SJSA1 (cell line): ENCODE data around the gene SPATA19. TPM values are rescaled to one million over a fixed set of nuclear protein-coding genes. Genes with fewer than 3 reads are reported as not detected.

ENCODE experiments used
- DNase-seq, 2 experiments: peaks; one replicate each; pipeline ENCODE4 v3.0.0-alpha.2; 2015 to 2020; ENCODE audit warnings: low spot score in 2 of 2, low read depth in 1 of 2
- H3K27ac ChIP-seq: fragments of 250-450 bp; sonication (Bioruptor Pico); 2 replicates; pipeline ENCODE4 v1.5.1; 2020; ENCODE audit warnings: mild to moderate bottlenecking, moderate library complexity
- H3K27me3 ChIP-seq: fragments of 250-450 bp; sonication (Bioruptor Pico); replicated peaks from 2 replicates; pipeline ENCODE4 v1.5.1; 2020; ENCODE audit warnings: mild to moderate bottlenecking, moderate library complexity
- H3K36me3 ChIP-seq: fragments of 250-450 bp; sonication (Bioruptor Pico); 2 replicates; pipeline ENCODE4 v1.5.1; 2020; ENCODE audit warnings: mild to moderate bottlenecking
- H3K4me1 ChIP-seq: fragments of 250-450 bp; sonication (Bioruptor Pico); replicated peaks from 2 replicates; pipeline ENCODE4 v1.6.1; 2021; ENCODE audit warnings: mild to moderate bottlenecking
- H3K4me3 ChIP-seq: fragments of 250-450 bp; sonication (Bioruptor Pico); 2 replicates; pipeline ENCODE4 v1.5.1; 2020; ENCODE audit warnings: mild to moderate bottlenecking
- H3K9me3 ChIP-seq: fragments of 250-450 bp; sonication (Bioruptor Pico); replicated peaks from 2 replicates; pipeline ENCODE4 v1.5.1; 2020; ENCODE audit warnings: mild to moderate bottlenecking
- total RNA-seq: library from RNA; depleted of rRNA; stranded (reverse); fragments of >200 nt; shearing (Covaris generic); gene quantifications from 2 replicates; pipeline ENCODE4 v1.2.3, GENCODE V29; 2014

SPATA19 gene
- total RNA-seq, 1 experiment from 2014 or later, result not detected

DNA sequence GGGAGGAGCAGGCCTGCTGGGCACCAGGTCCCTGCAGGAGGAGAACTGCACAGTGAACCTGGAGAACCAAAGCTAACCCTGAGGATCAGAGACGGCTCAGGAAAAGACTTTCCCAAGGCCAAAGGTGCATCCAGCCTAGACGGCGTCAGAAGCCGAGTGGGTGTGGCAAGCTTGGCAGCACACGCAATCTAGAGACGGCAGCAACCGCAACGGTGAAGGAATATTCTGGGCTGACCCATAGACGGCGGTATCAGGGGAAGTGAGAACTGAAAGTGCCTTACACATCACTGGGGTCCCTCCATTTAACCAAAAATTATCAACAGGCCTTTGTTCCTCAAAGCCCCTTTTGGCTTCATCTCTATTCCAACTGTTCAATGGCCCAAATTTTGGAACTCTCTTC lies 26.2 kb downstream of the SPATA19 start:
- Histone ChIP-seq H3K4me1 (no peaks in the 10 kb centered on the region), H3K27ac (no peak overlapping the region), H3K27me3 (no peaks in the 10 kb centered on the region), H3K36me3 (no peaks in the 10 kb centered on the region), H3K4me3 (no peak overlapping the region), H3K9me3 (no peaks in the 10 kb centered on the region)
- no peak for DNase-seq

DNA sequence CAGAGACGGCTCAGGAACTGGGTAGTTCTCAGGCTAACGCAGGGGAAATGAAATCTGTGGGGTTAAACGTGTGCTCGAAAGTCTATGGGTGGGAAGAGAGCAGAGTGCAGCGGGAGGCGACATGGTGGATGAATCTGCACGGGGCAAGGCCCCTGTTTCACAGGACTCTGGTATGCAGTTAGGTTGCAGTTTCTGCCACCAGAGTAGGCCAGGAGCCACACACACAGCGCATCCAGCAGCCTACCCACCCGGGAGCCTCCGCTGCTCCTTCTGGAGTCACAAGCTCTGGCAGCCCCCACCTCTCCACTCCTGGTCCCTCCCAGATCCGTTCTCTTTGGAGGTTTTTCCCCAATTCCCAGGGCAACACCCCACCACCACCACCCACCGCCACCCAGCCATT lies 27.0 kb downstream of the SPATA19 start:
- Histone ChIP-seq H3K4me1 (no peaks in the 10 kb centered on the region), H3K36me3 (no peaks in the 10 kb centered on the region), H3K27me3 (no peaks in the 10 kb centered on the region), H3K9me3 (no peaks in the 10 kb centered on the region), H3K27ac (no peak overlapping the region), H3K4me3 (no peak overlapping the region)
- DNase-seq, result no peak

DNA sequence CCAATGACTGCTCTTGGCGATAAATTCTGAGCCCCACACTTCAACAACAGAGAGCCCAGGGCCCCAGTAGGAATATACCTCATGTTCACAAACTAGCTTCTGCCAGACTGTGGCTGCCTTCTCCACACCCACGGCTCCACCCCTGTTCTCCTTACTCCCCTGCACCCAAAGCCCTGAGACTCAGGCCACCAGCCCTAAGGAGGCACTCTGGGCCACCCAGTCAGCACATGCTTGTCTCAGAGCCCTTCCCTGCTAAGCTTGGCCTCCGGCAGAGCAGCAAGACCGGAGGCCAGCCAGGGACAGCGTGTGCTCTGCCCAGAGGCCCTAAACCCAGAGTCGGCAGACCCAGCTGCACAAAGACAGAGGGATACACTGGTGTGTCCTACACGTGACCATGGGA lies 27.9 kb downstream of the SPATA19 start:
- no peaks in the 10 kb centered on the region for H3K9me3 ChIP-seq
- DNase-seq, result no peak
- H3K36me3 ChIP-seq, result no peaks in the 10 kb centered on the region
- H3K27ac ChIP-seq, result no peak overlapping the region
- H3K27me3 ChIP-seq, result no peaks in the 10 kb centered on the region
- H3K4me1 ChIP-seq, result no peaks in the 10 kb centered on the region
- H3K4me3 ChIP-seq, result no peak overlapping the region

DNA sequence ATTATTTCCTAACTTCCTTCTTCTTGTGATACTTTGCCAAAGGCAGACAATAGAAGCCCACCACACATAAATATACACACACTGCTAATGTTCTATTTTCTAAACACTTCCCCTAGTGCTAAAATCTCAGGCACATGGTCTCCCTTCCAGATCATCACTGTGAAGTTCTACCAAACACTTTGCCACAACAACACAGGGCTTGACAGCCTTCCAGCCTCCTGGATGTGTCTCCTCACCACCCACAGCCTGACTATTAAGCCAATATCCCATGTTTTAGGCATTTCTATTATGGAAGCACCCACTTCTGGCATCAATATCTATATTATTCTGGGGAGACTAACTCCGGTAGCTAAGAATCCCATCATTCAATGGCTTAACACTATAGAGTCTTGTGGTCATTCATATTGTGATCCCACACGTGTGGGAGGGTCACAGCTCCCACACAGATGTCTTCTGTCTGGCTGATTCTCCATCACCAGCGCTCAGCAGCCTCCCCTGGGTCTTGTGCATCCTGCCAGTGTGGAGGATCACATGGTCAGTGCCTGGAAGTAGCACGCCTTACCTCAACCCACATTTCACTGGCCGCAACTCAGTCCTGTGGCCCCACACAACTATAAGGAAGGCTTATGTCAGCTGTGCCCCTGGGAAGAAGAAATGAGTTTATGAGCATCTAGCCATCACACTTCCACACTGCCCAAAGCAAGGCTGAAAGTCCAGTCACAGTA lies 29.0 kb downstream of the SPATA19 start:
- no peaks in the 10 kb centered on the region for H3K9me3 ChIP-seq
- H3K36me3 ChIP-seq, result no peaks in the 10 kb centered on the region
- no peak for DNase-seq
- H3K27me3 ChIP-seq, result no peaks in the 10 kb centered on the region
- no peaks in the 10 kb centered on the region for H3K4me1 ChIP-seq
- H3K4me3 ChIP-seq, result no peak overlapping the region
- H3K27ac ChIP-seq, result no peak overlapping the region

DNA sequence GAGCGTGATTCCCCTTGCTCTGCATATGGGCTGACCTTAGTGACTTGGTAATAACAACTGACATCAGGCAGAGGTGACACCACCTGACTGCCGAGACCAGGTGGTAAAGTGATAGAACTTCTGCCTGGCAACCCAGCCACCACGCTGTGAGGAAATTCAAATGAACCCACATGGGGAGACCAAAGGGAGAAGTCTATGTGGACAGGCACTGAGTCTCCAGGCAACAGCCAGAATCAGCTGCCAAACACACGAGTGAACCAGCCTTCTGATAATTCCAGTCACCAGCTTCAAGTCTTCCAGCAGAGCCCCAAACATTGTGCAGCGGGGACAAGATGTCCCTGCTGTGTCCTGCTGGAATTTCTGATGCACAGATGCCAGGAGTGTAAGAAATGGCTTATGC lies 29.7 kb downstream of the SPATA19 start:
- H3K4me1 ChIP-seq, result no peaks in the 10 kb centered on the region
- no peaks in the 10 kb centered on the region for H3K36me3 ChIP-seq
- no peak overlapping the region for H3K4me3 ChIP-seq
- H3K9me3 ChIP-seq, result no peaks in the 10 kb centered on the region
- H3K27me3 ChIP-seq, result no peaks in the 10 kb centered on the region
- no peak overlapping the region for H3K27ac ChIP-seq
- no peak for DNase-seq

DNA sequence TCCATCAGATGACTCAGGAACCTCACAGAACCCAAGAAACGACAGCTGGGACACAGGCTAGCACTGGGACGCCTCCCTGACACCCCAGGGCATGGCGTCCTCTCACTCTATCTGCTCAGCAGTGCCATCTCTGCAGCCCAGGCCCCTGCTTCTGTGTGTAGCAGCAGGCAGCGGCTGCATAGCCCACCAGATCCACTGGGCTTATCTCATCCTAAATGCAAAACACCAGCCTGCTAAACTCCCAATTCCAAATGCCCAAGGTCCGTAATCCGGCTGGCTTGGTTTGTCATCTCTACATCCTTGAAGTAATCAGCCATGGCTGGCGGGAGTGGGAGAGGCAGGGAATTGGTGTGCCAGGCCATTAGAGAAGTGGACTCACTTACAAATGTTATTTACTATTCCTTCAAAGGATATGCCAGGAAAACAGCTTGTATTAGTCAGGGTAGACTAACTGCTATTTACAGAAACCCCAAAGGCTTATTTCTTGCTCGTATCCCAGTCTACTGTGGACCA lies 30.7 kb downstream of the SPATA19 start:
- H3K9me3 ChIP-seq, result no peaks in the 10 kb centered on the region
- no peak overlapping the region for H3K27ac ChIP-seq
- H3K36me3 ChIP-seq, result no peaks in the 10 kb centered on the region
- H3K4me1 ChIP-seq, result no peaks in the 10 kb centered on the region
- DNase-seq, result no peak
- no peaks in the 10 kb centered on the region for H3K27me3 ChIP-seq
- H3K4me3 ChIP-seq, result no peak overlapping the region

DNA sequence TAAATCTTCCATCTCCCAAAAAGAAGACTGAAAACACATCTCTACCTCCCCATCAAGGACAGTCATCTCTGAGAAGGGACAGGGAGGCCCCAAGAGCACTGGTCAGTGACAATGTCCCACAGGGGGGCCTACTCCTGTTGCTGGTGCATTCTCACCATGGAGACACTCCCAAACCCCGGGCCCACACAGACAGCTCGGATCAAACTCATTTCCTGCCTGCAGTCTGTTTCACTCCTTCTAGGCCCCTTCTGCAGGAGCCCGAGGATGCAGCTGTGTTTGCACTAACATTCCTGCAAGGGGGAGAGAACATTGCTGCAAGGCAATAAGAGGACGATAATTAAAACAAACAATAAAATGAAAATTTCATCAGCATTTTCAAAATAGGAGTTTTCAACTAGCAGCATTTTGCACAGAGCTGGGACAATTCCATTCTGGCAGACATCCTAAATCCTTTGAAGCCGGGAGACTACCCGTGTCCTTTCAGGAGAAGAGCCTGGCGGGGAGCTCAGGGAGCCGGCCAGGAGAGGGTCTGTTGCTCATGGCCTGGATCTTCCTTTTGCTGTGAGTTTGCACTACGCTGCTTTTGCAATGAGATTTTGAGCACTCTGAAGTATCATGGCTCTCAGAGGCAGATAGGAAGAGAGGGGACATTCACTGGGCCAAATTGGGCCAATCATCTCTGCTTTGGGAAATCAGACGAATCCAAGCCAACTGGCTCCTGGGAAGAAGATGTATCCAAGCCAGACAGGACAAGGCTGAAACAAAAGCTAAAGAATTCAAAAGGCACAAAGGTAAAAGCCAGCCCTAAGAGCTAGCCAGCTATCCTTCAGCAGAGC lies 33.2 kb downstream of the SPATA19 start:
- Histone ChIP-seq H3K4me3 (no peak overlapping the region), H3K36me3 (no peaks in the 10 kb centered on the region), H3K27me3 (no peaks in the 10 kb centered on the region), H3K27ac (no peak overlapping the region), H3K9me3 (no peaks in the 10 kb centered on the region), H3K4me1 (no peaks in the 10 kb centered on the region)
- no peak for DNase-seq

DNA sequence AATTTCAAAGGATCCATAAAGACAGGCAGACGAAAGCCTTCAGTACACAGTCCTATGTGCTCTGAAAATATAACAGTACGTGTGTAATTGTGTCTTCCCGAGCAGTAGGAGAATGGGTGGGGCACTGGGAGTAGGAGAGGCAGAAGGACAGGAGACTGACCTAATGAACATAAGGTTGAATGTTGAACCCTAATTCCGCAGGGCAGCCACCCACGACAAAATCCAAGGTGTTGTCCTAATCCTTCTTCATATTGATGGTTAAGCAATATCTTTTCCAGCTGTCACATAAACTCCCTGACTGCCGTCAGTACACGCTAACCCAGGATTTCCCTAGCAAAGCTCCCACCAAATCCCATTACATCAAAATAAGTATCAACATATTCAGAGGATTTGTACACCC lies 34.5 kb downstream of the SPATA19 start:
- Histone ChIP-seq H3K27me3 (no peaks in the 10 kb centered on the region), H3K4me1 (no peaks in the 10 kb centered on the region), H3K9me3 (no peaks in the 10 kb centered on the region), H3K36me3 (no peaks in the 10 kb centered on the region), H3K27ac (no peak overlapping the region), H3K4me3 (no peak overlapping the region)
- no peak for DNase-seq

DNA sequence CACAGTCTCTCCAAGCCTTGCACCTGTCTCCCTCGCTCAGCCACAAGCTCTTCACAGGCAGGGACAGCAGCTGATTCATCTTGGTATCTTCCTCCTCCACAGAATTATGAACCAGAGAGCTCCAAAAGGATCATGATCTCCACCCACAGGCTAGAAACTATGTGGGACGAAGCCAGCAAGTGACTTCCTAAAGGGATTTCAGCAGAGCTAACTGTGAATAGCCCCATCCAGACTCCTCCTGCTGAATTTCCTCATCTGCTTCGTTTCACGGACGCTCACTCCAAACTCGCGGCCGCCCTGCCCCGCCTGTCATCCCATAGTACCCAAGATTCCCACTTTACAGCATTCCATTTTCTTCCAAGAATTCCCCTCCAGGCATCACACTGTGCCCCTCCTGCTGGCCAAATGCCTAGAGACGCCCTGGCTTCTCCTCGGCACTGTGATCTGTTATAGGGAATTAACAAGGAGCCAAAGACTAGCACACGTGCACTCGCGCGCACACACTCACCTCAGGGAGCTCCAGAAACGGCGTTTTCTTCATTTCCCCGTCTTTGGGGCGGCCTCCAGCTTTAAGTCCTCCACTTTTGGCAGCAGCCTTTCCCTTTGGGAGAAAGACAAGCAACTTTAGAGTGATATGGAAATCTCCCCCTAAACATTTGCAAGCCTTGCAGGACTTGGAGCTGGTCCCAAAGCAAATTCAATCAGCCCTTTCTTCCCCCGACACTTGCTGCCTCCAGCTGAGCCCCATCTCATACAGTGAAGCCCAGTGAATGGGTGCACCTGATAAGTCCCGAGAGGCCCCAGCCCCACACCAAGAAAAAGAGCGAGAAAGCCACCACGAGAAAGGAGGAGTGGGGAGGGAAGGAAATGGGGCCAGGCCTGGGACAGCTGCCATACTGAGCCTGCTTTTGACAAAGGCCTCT lies 35.5 kb downstream of the SPATA19 start:
- no peaks in the 10 kb centered on the region for H3K4me1 ChIP-seq
- H3K27ac ChIP-seq, result no peak overlapping the region
- H3K27me3 ChIP-seq, result no peaks in the 10 kb centered on the region
- H3K4me3 ChIP-seq, result no peak overlapping the region
- no peak for DNase-seq
- no peaks in the 10 kb centered on the region for H3K36me3 ChIP-seq
- no peaks in the 10 kb centered on the region for H3K9me3 ChIP-seq

DNA sequence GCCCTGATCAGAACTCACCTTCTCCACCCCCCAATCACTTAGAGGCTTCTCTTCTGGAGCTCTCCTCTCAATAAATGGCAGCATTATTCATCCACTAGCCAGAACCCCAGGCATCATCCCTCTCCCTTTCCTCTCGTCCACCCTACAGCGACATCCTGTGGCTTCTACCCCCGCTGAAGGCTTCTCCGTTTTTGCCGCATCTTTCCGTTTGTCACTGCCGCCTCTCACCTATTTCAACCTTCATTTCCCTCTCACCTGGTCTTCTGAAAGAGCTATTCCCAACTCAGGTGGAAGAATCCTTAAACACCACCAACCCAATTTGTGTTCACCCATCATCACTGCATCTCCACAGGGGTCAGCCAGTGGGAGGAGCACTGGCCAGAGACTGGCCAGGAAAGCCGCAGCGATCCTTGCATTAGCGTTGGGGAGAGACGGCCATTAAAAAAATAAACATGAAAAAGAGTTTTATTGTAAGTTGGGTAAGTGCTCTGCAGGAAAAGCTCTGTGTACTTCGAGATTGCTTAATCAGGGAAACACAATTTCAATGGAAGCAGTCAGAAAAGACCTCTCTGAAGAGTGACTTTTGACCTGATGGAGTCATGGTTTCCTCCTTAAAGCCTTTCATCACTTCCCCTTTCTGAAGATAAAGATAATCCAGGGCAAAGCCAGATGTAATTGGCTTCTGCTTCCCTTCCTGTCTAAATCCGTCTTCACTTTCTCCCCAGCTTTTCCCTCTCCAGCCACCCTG lies 36.7 kb downstream of the SPATA19 start:
- Histone ChIP-seq H3K4me3 (no peak overlapping the region), H3K36me3 (no peaks in the 10 kb centered on the region), H3K27me3 (no peaks in the 10 kb centered on the region), H3K9me3 (no peaks in the 10 kb centered on the region), H3K4me1 (no peaks in the 10 kb centered on the region), H3K27ac (no peak overlapping the region)
- DNase-seq, result no peak

DNA sequence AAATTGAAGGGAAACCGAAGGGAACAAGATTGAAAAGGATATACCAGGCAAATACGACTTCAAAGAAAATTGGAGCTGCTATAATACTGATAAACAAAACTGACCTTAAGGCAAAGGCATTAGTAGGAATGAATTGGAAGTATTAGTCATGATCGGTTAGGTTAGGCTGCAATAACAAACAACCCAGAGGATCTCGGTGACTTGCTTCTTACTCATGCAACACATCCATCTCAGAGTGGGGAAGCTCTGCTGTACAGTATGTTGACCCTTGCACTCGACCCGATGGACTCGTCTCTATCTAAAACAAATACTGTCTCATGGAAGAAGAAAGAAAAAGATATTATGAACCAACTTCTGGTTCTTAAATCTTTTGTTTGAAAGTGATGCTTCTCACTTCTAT lies 42.3 kb downstream of the SPATA19 start:
- no peak overlapping the region for H3K4me3 ChIP-seq
- H3K36me3 ChIP-seq, result no peaks in the 10 kb centered on the region
- H3K4me1 ChIP-seq, result no peaks in the 10 kb centered on the region
- no peaks in the 10 kb centered on the region for H3K9me3 ChIP-seq
- H3K27ac ChIP-seq, result no peak overlapping the region
- no peaks in the 10 kb centered on the region for H3K27me3 ChIP-seq
- DNase-seq, result no peak

DNA sequence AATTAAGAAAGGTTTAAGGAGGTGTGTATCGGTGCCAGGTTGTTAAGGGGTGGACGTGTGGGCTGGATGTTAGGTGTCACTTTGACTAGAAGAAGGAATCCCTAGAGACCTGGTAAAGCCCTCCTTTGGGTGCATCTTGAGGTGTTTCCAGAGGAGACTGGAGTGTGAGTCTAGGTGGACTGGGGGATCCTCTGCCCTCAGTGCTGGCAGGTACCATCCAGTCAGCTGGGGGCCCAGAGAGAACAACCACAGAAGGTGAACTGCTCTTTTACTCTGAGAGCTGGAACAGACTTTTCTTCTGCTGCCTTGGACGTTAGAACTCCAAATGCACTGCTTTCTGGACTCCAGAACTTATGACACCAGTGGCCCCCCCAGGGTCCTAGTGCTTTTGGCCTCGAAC lies 44.0 kb downstream of the SPATA19 start:
- Histone ChIP-seq H3K27ac (no peak overlapping the region), H3K4me1 (no peaks in the 10 kb centered on the region), H3K4me3 (no peak overlapping the region), H3K36me3 (no peaks in the 10 kb centered on the region), H3K9me3 (no peaks in the 10 kb centered on the region), H3K27me3 (no peaks in the 10 kb centered on the region)
- DNase-seq, result no peak

DNA sequence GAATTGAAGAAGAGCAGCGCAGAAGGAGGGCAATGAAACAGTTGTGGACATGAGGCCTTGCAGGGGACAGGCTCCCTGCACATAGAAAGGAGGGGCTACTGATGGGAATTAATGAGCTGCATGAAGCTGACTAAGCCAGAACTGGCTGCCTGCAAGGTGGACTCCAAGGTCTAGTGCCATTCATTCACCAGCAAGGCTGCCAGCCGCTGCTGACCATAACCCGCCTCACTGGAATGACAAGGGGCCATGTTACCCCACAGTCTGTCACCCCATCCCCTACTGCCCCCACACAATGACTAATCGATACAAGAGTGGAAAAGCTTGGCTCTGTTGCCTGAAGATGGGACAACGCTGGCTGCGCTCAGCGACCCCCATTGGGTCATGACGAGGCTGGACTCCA lies 44.6 kb downstream of the SPATA19 start:
- Histone ChIP-seq H3K27ac (no peak overlapping the region), H3K36me3 (no peaks in the 10 kb centered on the region), H3K27me3 (no peaks in the 10 kb centered on the region), H3K4me1 (no peaks in the 10 kb centered on the region), H3K9me3 (no peaks in the 10 kb centered on the region), H3K4me3 (no peak overlapping the region)
- DNase-seq, result no peak
